Suprapubic skin (tissue), 4 donors: ENCODE data around the gene FADD. TPM values are rescaled to one million over a fixed set of nuclear protein-coding genes. Genes with fewer than 3 reads are reported as not detected.

ENCODE experiments used
- DNase-seq, 2 donors: peaks; one replicate each; pipeline ENCODE4 v3.0.0-alpha.2; 2019; ENCODE audit warnings: low spot score in 2 of 2
- H3K27ac ChIP-seq: fragments of 200-600 bp; sonication (generic); one replicate; pipeline ENCODE4 v1.5.1; 2019
- H3K27me3 ChIP-seq: fragments of 200-600 bp; sonication (generic); one replicate; pipeline ENCODE4 v1.5.1; 2019
- H3K36me3 ChIP-seq: fragments of 200-600 bp; sonication (generic); one replicate; pipeline ENCODE4 v1.5.1; 2019
- H3K4me1 ChIP-seq: fragments of 200-600 bp; sonication (generic); one replicate; pipeline ENCODE4 v1.5.1; 2019
- H3K4me3 ChIP-seq: fragments of 200-600 bp; sonication (generic); one replicate; pipeline ENCODE4 v1.5.1; 2019; ENCODE audit warnings: mild to moderate bottlenecking
- H3K9me3 ChIP-seq: fragments of 200-600 bp; sonication (generic); one replicate; pipeline ENCODE4 v1.5.1; 2019
- POLR2AphosphoS5 ChIP-seq, 3 donors: sonication (generic); formaldehyde crosslinking; IDR thresholded peaks; one replicate each; pipeline ENCODE4 v1.6.1; 2017; ENCODE audit warnings: antibody characterized with exemption in 3 of 3
- WGBS: methylation state at CpG from one replicate; pipeline ENCODE4 v1.1.5; 2018; 5-methylcytosine and 5-hydroxymethylcytosine counted together
- total RNA-seq, 4 donors: library from RNA; depleted of rRNA; stranded (reverse); fragments of >200 nt; gene quantifications; one replicate each; pipeline ENCODE4 v1.1.0, GENCODE V29; 2016

The FADD gene
- total RNA-seq, 4 donors from 2014 or later: 12.3 to 29.3 (median 18.1) TPM

DNA sequence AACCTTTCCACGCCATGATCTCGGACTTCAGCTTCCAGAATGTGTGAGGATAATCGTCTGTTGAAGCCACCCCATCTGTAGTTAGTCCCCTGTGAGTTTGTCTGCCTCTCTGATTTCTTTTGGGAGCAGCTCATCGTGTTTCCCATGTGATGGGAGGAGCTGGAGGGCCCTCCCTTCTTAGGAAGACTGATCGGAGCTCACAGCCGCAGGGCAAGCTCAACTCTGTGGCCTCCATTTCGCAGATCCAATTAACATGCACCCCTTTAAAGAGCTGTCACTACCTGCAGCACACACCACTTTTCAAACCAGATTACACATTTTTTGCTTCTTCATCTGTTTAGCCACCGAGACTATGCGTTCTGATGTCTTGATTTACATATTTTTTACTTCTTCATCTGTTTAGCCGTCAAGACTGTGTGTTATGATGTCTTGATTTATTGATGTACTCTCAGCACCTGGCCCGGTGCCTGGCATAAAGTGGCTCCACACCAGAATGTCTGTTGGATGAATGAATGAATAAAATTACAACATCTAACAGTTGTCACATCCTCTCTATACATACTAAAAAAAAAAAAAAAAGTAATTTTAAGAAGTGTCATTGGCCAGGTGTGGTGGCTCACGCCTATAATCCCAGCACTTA lies 52.5 kb downstream of the FADD start:
- H3K27ac ChIP-seq: no peak overlapping the region
- TF ChIP-seq POLR2AphosphoS5 (IDR thresholded peaks at IDR 0.05): no peak
- H3K4me3 ChIP-seq: no peak overlapping the region
- H3K9me3 ChIP-seq: no peaks in the 10 kb centered on the region
- no peaks in the 10 kb centered on the region for H3K36me3 ChIP-seq
- WGBS: 37% methylated on average over 12 of the region's 12 CpGs
- no peak for DNase-seq
- H3K27me3 ChIP-seq: no peaks in the 10 kb centered on the region
- no peaks in the 10 kb centered on the region for H3K4me1 ChIP-seq

Other genes starting within 250 kb of the FADD start
- 100 to 1,000 TPM in 3 of 4 donors, 10 to 100 TPM in 1; 87.7 to 133 (median 108) TPM for gene ANO1, start 125.0 kb upstream of the FADD start, total RNA-seq
- 100 to 1,000 TPM in 1 of 4 donors, 10 to 100 TPM in 3; 34.9 to 141 (median 69.7) TPM for gene PPFIA1, start 67.4 kb downstream of the FADD start, total RNA-seq
- 100 to 1,000 TPM; 179 to 458 (median 200) TPM for gene CTTN, start 195.2 kb downstream of the FADD start, total RNA-seq